IPS-20b (cell line): ENCODE data around the gene TMEM94.

Experiments used
- H3K27ac ChIP-seq: one replicate; pipeline ENCODE4 v1.5.1; 2013; ENCODE audit warnings: low read length
- H3K27me3 ChIP-seq: 2 replicates; pipeline ENCODE4 v1.6.1; 2013; ENCODE audit warnings: mild to moderate bottlenecking, low read length, inconsistent platforms; ENCODE audit not compliant: insufficient read depth
- H3K36me3 ChIP-seq: 2 replicates; pipeline ENCODE4 v1.6.1; 2013; ENCODE audit warnings: low read depth, mild to moderate bottlenecking, inconsistent platforms, low read length, moderate library complexity; ENCODE audit not compliant: insufficient read depth
- H3K4me1 ChIP-seq: 2 replicates; pipeline ENCODE4 v1.6.1; 2013; ENCODE audit warnings: mild to moderate bottlenecking, control low read depth, inconsistent platforms, low read length, moderate library complexity; ENCODE audit not compliant: insufficient read depth
- H3K4me3 ChIP-seq: 2 replicates; pipeline ENCODE4 v1.5.1; 2013; ENCODE audit warnings: mild to moderate bottlenecking, low read length, inconsistent platforms
- H3K9ac ChIP-seq: 2 replicates; pipeline ENCODE4 v1.6.1; 2013; ENCODE audit warnings: low read depth, mild to moderate bottlenecking, inconsistent platforms, low read length, moderate library complexity
- H3K9me3 ChIP-seq: 2 replicates; pipeline ENCODE4 v1.6.1; 2013; ENCODE audit warnings: mild to moderate bottlenecking, low read depth, low read length, inconsistent platforms; ENCODE audit not compliant: insufficient read depth

The TMEM94 gene

DNA sequence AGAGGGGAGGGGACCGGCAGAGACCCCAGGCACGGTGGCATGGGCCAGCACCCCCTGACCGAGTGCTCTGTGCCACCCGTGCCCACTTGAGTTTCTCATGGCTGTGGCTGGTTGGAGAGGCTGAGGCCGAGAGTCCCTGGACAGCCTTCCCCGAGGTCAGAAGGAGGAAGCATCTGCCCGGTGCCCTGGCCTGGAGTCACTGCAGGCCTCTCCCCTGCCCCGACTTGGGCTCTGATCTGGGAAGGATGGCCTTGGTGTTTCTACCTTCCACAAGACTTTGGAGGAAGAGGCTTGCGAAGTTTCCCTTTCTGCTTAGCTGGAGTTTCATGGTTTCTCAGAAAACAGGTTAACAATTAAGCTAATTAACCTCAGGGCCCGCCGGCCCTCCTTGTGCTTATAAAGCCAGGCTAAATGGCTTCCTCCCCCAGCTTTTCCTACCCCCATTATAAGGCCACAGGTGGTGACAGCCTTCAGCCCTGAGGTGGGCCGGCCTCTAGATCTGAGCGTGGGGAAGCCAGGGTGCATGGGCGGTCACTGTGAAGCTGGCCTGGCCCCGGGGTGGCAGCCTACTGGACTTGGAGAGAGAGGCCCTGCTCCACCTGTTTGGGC lies 86.4 kb downstream of the TMEM94 start:
- H3K27ac ChIP-seq: no peak overlapping the region
- H3K27me3 ChIP-seq: no peaks in the 10 kb centered on the region
- H3K9ac ChIP-seq: no peak overlapping the region

DNA sequence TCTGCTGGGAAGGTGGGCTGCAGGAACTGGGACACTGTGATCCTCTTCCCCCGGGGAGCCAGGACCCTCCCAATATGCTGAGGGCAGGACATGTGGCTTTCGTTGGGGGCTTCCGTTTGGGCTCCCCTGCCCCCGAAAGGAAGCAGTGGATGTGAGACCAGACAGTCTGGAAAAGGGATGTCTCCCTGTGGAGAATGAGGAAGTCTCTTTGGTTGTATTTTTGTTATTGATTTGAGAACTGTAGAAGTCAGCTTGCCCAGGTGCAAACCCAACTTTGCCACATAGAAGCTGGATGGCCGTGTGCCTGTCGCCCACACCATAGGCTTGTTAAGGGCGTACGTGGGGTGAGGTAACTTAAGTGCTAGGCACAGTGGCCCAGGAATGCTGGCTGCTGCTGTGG lies 87.8 kb downstream of the TMEM94 start:
- Histone ChIP-seq H3K27ac (no peak overlapping the region), H3K4me1 (peaks cover 4% of the 10 kb centered on the region; the same call in 1 of the 2 replicates), H3K9me3 (no peaks in the 10 kb centered on the region), H3K36me3 (no peaks in the 10 kb centered on the region), H3K27me3 (no peaks in the 10 kb centered on the region), H3K9ac (no peak overlapping the region), H3K4me3 (no peak overlapping the region)

More for the DNA sequence above, 86.4 kb downstream of the TMEM94 start:
- Histone ChIP-seq H3K4me3 (no peak overlapping the region), H3K4me1 (no peaks in the 10 kb centered on the region), H3K9me3 (no peaks in the 10 kb centered on the region), H3K36me3 (no peaks in the 10 kb centered on the region)

DNA sequence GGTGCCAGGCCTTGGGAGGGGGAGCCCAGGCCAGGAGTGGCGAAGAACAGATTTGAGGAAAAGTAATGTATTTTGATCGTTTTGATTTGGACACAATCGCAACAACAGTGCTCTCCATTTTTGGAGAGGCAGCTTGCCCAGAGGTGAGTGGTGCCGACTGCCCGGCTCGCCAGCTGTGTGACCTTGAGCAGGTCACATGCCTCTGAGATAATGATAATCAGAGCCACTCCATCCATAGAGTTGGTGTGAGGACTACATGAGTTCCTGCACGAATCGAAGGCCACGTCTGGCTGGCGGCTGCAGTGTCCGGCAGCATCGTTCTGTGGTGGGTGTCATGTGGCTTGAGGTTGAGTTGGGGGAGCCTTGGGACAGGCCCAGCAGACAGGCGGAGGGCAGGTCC lies 89.7 kb downstream of the TMEM94 start:
- Histone ChIP-seq H3K36me3 (no peaks in the 10 kb centered on the region), H3K9ac (no peak overlapping the region), H3K4me1 (peaks cover 9% of the 10 kb centered on the region; the same call in 1 of the 2 replicates), H3K4me3 (no peak overlapping the region), H3K27ac (no peak overlapping the region), H3K27me3 (no peaks in the 10 kb centered on the region), H3K9me3 (no peaks in the 10 kb centered on the region)

DNA sequence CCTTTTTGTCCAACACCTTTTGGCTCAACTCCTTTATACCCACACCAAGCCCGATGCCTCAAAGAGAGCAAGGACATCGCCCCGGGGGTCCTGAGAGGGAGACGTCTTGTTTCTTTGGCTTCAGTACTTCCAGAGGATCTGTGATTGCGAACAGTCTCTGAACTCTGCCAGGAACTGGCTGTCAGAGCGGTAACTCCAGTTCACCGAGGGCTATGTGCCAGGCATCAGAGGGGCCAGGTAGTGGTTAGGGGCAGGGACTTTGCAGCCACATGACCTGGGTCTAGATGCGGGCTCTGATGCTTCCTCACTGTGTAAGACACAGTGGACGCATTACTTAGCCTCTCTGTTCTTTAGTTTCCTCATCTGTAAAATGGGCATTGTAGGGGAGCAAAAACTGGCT lies 90.7 kb downstream of the TMEM94 start:
- Histone ChIP-seq H3K4me1 (peaks cover 9% of the 10 kb centered on the region; the same call in 1 of the 2 replicates), H3K27me3 (no peaks in the 10 kb centered on the region), H3K9ac (no peak overlapping the region), H3K36me3 (no peaks in the 10 kb centered on the region), H3K9me3 (no peaks in the 10 kb centered on the region), H3K4me3 (no peak overlapping the region), H3K27ac (no peak overlapping the region)

DNA sequence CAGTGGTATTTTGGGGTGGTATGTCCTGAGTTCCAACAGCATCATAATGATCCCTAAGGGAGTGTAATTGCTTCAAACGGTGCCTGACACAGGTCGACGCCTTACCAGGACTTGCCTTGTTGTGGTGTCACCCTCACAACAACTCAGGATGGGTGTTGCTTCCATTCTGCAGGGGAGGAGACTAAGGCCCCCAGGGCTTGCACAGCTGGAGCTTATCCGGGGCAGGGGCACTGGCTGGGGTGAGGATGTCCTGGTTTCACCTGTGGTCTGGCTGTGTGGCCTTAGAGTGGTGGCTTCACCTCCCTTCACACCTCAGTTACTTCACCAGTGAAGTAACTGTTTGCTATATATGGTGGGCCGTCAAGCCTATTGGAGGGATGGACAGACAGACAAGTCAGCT lies 92.4 kb downstream of the TMEM94 start:
- Histone ChIP-seq H3K9me3 (no peaks in the 10 kb centered on the region), H3K9ac (0 out of 2 replicates have a peak overlapping the region, but pooled peaks have one; percentile 49), H3K27ac (peak overlapping the region; percentile 42), H3K36me3 (no peaks in the 10 kb centered on the region), H3K4me3 (no peak overlapping the region), H3K27me3 (no peaks in the 10 kb centered on the region), H3K4me1 (peaks cover 9% of the 10 kb centered on the region)
